ENCODE data around the gene ANKRD1. TPM values are rescaled to one million over a fixed set of nuclear protein-coding genes. Genes with fewer than 3 reads are reported as not detected.

ANKRD1 gene
- total RNA-seq, 1 experiment from 2014 or later, result 0.26 TPM

DNA sequence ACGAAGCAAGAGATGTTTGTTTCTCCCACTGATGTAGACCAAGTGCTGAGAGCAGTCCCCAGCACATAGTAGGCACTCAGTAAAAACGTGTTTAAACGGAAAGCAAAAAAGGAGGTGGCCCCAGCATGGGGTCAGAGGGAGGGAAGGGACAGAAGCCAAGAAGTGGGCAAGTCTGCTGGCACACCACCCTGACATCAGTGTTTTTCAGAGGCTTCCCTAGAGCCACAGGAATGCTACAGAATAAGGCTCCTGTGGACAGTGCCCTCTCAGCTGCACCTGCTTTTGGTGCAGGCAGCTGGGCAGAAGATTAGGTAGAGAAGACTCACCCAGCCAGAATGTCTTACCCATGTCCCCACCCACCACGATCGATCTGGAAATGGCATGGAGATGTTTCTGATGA is 8.3 kb upstream of the ANKRD1 start:
- ATAC-seq (no peak), DNase-seq (ENCODE audit: low read depth, low spot score) (no peak)
- intact Hi-C loops (cut with micrococcal nuclease; ENCODE audit: unreplicated experiment) (no loop called here), in situ Hi-C loops (cut with HindIII; ENCODE audit: low pct_unique_long_range_greater_than_20kb, low sequenced_read_pairs) (no loop called here)
- POLR2A ChIA-PET, result no interaction called here
- H3K36me3 ChIP-seq (ENCODE audit: control insufficient read depth, insufficient read depth, low read length), result no peaks in the 10 kb centered on the region
- H3K9me3 ChIP-seq (ENCODE audit: control insufficient read depth, insufficient read depth, low read depth, low read length), result no peaks in the 10 kb centered on the region
- H3K4me3 ChIP-seq (ENCODE audit: low read depth in 2 of 2, low read length in 2 of 2), result no peak overlapping the region
- TF ChIP-seq SIN3A (IDR thresholded peaks at IDR 0.05; ENCODE audit: borderline replicate concordance, insufficient read depth, low read depth, low read length) (no peak), TCF7L2 (IDR thresholded peaks at IDR 0.05; ENCODE audit: low read depth, low read length) (no peak), POLR2AphosphoS5 (IDR thresholded peaks at IDR 0.05; ENCODE audit: low read depth, low read length) (no peak), CTCF (IDR thresholded peaks at IDR 0.05) (no peak)
- TF ChIP-seq, protein P1, sequence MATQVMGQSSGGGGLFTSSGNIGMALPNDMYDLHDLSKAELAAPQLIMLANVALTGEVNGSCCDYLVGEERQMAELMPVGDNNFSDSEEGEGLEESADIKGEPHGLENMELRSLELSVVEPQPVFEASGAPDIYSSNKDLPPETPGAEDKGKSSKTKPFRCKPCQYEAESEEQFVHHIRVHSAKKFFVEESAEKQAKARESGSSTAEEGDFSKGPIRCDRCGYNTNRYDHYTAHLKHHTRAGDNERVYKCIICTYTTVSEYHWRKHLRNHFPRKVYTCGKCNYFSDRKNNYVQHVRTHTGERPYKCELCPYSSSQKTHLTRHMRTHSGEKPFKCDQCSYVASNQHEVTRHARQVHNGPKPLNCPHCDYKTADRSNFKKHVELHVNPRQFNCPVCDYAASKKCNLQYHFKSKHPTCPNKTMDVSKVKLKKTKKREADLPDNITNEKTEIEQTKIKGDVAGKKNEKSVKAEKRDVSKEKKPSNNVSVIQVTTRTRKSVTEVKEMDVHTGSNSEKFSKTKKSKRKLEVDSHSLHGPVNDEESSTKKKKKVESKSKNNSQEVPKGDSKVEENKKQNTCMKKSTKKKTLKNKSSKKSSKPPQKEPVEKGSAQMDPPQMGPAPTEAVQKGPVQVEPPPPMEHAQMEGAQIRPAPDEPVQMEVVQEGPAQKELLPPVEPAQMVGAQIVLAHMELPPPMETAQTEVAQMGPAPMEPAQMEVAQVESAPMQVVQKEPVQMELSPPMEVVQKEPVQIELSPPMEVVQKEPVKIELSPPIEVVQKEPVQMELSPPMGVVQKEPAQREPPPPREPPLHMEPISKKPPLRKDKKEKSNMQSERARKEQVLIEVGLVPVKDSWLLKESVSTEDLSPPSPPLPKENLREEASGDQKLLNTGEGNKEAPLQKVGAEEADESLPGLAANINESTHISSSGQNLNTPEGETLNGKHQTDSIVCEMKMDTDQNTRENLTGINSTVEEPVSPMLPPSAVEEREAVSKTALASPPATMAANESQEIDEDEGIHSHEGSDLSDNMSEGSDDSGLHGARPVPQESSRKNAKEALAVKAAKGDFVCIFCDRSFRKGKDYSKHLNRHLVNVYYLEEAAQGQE (IDR thresholded peaks at IDR 0.05; ENCODE audit: insufficient read depth in 1 of 2, low read depth in 2 of 2, low read length in 1 of 2), result no peak
- no peak overlapping the region for H3K27ac ChIP-seq (ENCODE audit: low read length)
- CTCF ChIA-PET, result no interaction called here
- peaks cover 3% of the 10 kb centered on the region for H3K27me3 ChIP-seq (ENCODE audit: control insufficient read depth, insufficient read depth, low read length)
- BruUV-seq (replicated peaks), result no TSS peak
- no peaks in the 10 kb centered on the region for H3K4me1 ChIP-seq (ENCODE audit: control insufficient read depth, insufficient read depth, low read length)

DNA sequence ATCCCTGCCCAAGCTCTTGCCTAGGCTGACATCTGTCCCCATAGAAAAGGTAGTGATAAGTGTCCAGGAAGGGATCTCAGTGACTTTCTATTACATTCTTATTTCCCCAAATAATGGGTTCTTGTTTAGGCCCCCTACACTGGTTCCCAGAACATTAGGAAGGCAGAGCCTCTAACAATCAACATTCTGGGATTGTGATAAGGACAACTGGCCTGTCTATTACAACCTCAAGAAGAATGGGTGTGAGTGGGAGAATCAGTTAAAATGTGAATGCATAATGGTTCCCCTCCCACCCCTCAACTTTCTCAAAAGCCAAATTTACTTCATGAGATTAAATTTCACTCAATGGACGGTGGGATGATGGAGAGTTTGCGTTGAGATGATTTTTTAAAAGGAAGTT is 6.4 kb upstream of the ANKRD1 start:
- intact Hi-C loops (cut with micrococcal nuclease; ENCODE audit: unreplicated experiment) (no loop called here), in situ Hi-C loops (cut with HindIII; ENCODE audit: low pct_unique_long_range_greater_than_20kb, low sequenced_read_pairs) (no loop called here)
- Histone ChIP-seq H3K4me3 (ENCODE audit: low read depth in 2 of 2, low read length in 2 of 2) (no peak overlapping the region), H3K36me3 (ENCODE audit: control insufficient read depth, insufficient read depth, low read length) (no peaks in the 10 kb centered on the region), H3K27ac (ENCODE audit: low read length) (no peak overlapping the region), H3K27me3 (ENCODE audit: control insufficient read depth, insufficient read depth, low read length) (peaks cover 3% of the 10 kb centered on the region), H3K9me3 (ENCODE audit: control insufficient read depth, insufficient read depth, low read depth, low read length) (no peaks in the 10 kb centered on the region), H3K4me1 (ENCODE audit: control insufficient read depth, insufficient read depth, low read length) (no peaks in the 10 kb centered on the region)
- no TSS peak for BruUV-seq (replicated peaks)
- TF ChIP-seq CTCF (IDR thresholded peaks at IDR 0.05), result no peak
- ChIA-PET CTCF (no interaction called here), POLR2A (no interaction called here)
- DNase-seq (ENCODE audit: low read depth, low spot score) (no peak), ATAC-seq (no peak)

Measured in Panc1 (cell line).